GM12872 (cell line): ENCODE data around the gene TMEM30B.

ENCODE experiments used
- CTCF ChIP-seq: IDR thresholded peaks from 3 replicates; pipeline ENCODE4 v1.5.1; 2011; ENCODE audit warnings: low read depth, mild to moderate bottlenecking, low read length, moderate library complexity; ENCODE audit not compliant: insufficient read depth

Gene TMEM30B

GRCh38 chr14:61323970-61324369 lies 42.8 kb upstream of the TMEM30B start:
- TF ChIP-seq CTCF = no peak

GRCh38 chr14:61322799-61323290 lies 41.7 kb upstream of the TMEM30B start:
- no peak for TF ChIP-seq CTCF

GRCh38 chr14:61322011-61322798 lies 41.1 kb upstream of the TMEM30B start:
- no peak for TF ChIP-seq CTCF

GRCh38 chr14:61321385-61322010 lies 40.4 kb upstream of the TMEM30B start, which contains the start of gene PRKCH:
PRKCH (plus strand) TSS chr14:61321579; CDS start chr14:61322102, 523 bp downstream.
- no peak for TF ChIP-seq CTCF

GRCh38 chr14:61320806-61321384 lies 39.8 kb upstream of the TMEM30B start:
- TF ChIP-seq CTCF = no peak

- TF ChIP-seq CTCF = no peak
Observed at GRCh38 chr14:61319706-61320105, 38.6 kb upstream of the TMEM30B start.

- no peak for TF ChIP-seq CTCF
Observed at GRCh38 chr14:61319086-61319485, 37.9 kb upstream of the TMEM30B start.
